Large intestine (tissue), 3 donors: Measurements from ENCODE around the gene ATP13A2. TPM values are rescaled to one million over a fixed set of nuclear protein-coding genes. Genes with fewer than 3 reads are reported as not detected.
"Not testable (repeated sequence)": the region's sequence is repeated elsewhere in the genome, so short reads cannot be mapped to it uniquely, and the experiment has no call there.

ENCODE experiments used
- DNase-seq, 2 donors: peaks; one replicate each; pipeline versions ENCODE4 v3.0.0 to v3.0.0-alpha.2; 2013
- H3K27ac ChIP-seq: one replicate; pipeline ENCODE4 v1.5.1; 2013; ENCODE audit warnings: low read length
- H3K27me3 ChIP-seq: 2 replicates; pipeline ENCODE4 v1.6.1; 2013; ENCODE audit warnings: low read length; ENCODE audit not compliant: control insufficient read depth, insufficient read depth
- H3K36me3 ChIP-seq: 2 replicates; pipeline ENCODE4 v1.6.1; 2013; ENCODE audit warnings: low read length; ENCODE audit not compliant: control insufficient read depth, insufficient read depth
- H3K4me1 ChIP-seq: one replicate; pipeline ENCODE4 v1.6.1; 2013; ENCODE audit warnings: low read length; ENCODE audit not compliant: control insufficient read depth, insufficient read depth
- H3K4me3 ChIP-seq: one replicate; pipeline ENCODE4 v1.5.1; 2013; ENCODE audit warnings: low read length
- H3K9me3 ChIP-seq: one replicate; pipeline ENCODE4 v1.6.1; 2013; ENCODE audit warnings: mild to moderate bottlenecking, low read depth, low read length, moderate library complexity; ENCODE audit not compliant: control insufficient read depth
- WGBS: methylation state at CpG from one replicate; pipeline ENCODE4 v1.1.5; 2013; ENCODE audit warnings: low lambda C conversion rate; ENCODE audit not compliant: insufficient coverage; 5-methylcytosine and 5-hydroxymethylcytosine counted together
- polyA plus RNA-seq: library from polyadenylated mRNA; unstranded; fragments of 120-200 nt; gene quantifications from one replicate; pipeline ENCODE4 v1.2.1, GENCODE V29; 2013

The ATP13A2 gene
- polyA plus RNA-seq, 1 donor: 20.6 TPM

DNA sequence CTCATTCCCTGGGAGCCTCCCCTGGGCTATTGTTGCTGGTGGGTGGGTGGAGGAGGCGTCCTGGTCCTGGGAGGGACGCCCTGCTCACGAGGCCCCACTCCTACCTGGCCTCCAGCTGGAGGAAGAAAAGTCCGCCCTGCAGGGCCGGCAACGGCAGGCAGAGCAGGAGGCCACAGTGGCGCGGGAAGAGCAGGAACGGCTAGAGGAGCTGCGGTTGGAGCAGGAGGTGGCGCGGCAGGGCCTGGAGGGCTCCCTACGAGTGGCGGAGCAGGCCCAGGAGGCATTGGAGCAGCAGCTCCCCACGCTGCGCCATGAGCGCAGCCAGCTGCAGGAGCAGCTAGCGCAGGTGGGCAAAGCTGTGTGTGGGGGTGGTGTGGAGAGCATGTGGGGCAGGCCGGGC, 65.1 kb downstream of the ATP13A2 start:
- no peak for DNase-seq
- H3K4me1 ChIP-seq: no peaks in the 10 kb centered on the region
- WGBS: 100% methylated on average over 2 of the region's 19 CpGs
- no peaks in the 10 kb centered on the region for H3K27me3 ChIP-seq
- peaks cover 8% of the 10 kb centered on the region for H3K36me3 ChIP-seq
- H3K9me3 ChIP-seq: no peaks in the 10 kb centered on the region
- H3K27ac ChIP-seq: no peak overlapping the region
- no peak overlapping the region for H3K4me3 ChIP-seq

GRCh38 chr1:16946185-16946584, 65.5 kb downstream of the ATP13A2 start:
- H3K9me3 ChIP-seq, H3K36me3 ChIP-seq, H3K4me3 ChIP-seq, H3K27me3 ChIP-seq, H3K27ac ChIP-seq, DNase-seq, H3K4me1 ChIP-seq: not testable (repeated sequence)
- WGBS: no CpG with 5 or more reads among the region's 13 CpGs

DNA sequence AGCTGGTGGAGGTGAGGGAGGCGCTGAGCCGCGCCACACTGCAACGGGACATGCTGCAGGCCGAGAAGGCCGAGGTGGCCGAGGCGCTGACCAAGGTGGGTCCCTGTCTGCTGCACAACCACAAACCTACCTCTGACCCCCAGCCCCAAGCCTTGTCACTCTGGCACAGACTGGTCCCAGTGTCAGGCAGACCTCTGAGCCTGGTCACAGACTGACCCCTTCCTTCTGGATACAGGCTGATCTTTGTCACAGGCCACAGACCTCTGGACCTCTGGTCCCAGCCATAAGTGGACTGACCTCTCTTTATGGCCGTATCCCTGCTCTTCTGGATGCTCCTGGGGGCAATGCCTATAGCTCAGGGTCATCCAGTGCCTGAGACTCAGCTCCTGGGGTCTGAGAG, 66.2 kb downstream of the ATP13A2 start:
- not testable (repeated sequence) for H3K27ac ChIP-seq, H3K4me3 ChIP-seq, H3K36me3 ChIP-seq, H3K9me3 ChIP-seq, DNase-seq, H3K4me1 ChIP-seq, H3K27me3 ChIP-seq
- no CpG with 5 or more reads among the region's 9 CpGs for WGBS

DNA sequence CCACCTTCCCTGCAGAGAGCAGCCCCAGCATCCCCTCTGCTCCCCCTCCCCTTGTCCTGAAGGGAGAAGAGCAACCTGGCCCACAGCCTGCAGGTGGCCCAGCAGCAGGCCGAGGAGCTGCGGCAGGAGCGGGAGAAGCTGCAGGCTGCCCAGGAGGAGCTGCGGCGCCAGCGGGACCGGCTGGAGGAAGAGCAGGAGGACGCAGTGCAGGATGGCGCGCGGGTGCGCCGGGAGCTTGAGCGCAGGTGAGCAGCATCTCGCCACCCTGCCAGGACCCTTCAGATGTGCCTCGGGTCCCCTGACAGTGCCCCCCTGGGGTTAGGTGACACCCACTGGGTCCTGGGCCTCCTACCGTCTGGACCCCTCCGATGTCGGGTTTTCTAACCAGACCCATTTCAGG, 67.7 kb downstream of the ATP13A2 start:
- H3K27ac ChIP-seq: no peak overlapping the region
- no peaks in the 10 kb centered on the region for H3K4me1 ChIP-seq
- no peak for DNase-seq
- peaks cover 8% of the 10 kb centered on the region for H3K36me3 ChIP-seq
- no peak overlapping the region for H3K4me3 ChIP-seq
- H3K27me3 ChIP-seq: no peaks in the 10 kb centered on the region
- WGBS: no CpG with 5 or more reads among the region's 19 CpGs
- H3K9me3 ChIP-seq: no peaks in the 10 kb centered on the region

DNA sequence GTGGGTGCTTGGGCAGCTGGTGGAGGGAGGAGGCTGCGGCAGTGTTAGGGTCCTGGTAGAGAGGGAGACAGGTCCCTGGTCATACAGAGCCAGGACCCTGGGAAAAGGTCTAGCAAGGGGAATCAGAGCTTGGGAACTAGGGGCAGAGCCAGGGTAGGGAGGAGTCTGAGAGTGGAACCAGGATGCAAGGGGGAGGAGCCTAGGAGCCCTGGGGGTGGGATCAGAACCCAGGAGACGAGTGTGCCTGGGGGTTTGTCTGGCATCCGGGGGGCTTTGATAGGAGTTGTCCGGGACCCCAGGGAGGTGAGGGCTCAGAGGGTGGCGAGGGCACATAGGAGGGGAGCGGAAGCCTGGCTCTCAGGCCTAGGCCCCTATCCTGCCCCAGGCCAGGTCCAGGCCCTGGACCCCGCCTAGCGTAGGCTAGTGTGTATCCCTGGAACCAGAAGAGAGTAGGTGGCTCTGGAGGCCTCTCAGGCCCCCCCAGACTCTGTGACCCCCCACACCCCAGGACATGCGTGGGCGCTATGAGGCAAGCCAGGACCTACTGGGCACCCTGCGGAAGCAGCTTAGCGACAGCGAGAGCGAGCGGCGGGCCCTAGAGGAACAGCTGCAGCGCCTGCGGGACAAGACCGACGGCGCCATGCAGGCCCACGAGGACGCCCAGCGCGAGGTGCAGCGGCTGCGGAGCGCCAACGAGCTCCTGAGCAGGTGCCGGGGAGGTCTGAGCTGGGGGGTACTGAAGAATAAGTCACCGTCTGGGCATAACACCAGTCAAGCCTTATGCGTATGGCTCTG, 72.1 kb downstream of the ATP13A2 start:
- WGBS: 95% methylated on average over 4 of the region's 32 CpGs
- H3K27me3 ChIP-seq, DNase-seq, H3K36me3 ChIP-seq, H3K4me1 ChIP-seq, H3K9me3 ChIP-seq, H3K4me3 ChIP-seq, H3K27ac ChIP-seq: not testable (repeated sequence)

- H3K27me3 ChIP-seq: no peaks in the 10 kb centered on the region
- no CpG with 5 or more reads among the region's 51 CpGs for WGBS
- H3K27ac ChIP-seq: no peak overlapping the region
- no peak overlapping the region for H3K4me3 ChIP-seq
- no peaks in the 10 kb centered on the region for H3K4me1 ChIP-seq
- no peaks in the 10 kb centered on the region for H3K9me3 ChIP-seq
- peaks cover 2% of the 10 kb centered on the region for H3K36me3 ChIP-seq
- DNase-seq: no peak
Measured at GRCh38 chr1:16938351-16939321, 73.1 kb downstream of the ATP13A2 start.

DNA sequence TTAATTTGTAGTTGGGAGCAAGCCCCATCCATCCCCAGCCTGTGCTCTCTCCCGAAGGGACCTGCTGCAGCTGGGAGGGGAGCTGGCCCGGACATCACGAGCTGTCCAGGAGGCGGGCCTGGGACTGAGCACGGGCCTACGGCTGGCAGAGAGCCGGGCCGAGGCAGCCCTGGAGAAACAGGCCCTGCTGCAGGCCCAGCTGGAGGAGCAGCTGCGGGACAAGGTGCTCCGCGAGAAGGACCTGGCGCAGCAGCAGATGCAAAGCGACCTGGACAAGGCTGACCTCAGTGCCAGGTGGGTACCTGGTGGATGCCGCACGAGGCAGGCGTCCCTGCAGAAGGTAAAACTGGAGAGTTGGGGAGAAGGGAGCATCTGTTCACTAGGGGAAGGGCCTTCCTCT, 75.1 kb downstream of the ATP13A2 start:
- not testable (repeated sequence) for H3K36me3 ChIP-seq, H3K27ac ChIP-seq, DNase-seq, H3K9me3 ChIP-seq, H3K27me3 ChIP-seq, H3K4me1 ChIP-seq, H3K4me3 ChIP-seq
- WGBS: no CpG with 5 or more reads among the region's 16 CpGs

Other genes starting within 250 kb of the ATP13A2 start
- 3.2 TPM for gene RNU1-2, start 115.9 kb downstream of the ATP13A2 start, polyA plus RNA-seq
- gene CROCC, start 90.0 kb downstream of the ATP13A2 start, polyA plus RNA-seq: 24.8 TPM
- 121 TPM for gene MFAP2, start 31.3 kb downstream of the ATP13A2 start, polyA plus RNA-seq
- gene SDHB, start 42.1 kb upstream of the ATP13A2 start, polyA plus RNA-seq: 122 TPM
- 19.3 TPM for gene PADI2, start 107.5 kb upstream of the ATP13A2 start, polyA plus RNA-seq
- gene PADI1, start 193.2 kb upstream of the ATP13A2 start, polyA plus RNA-seq: not detected
- gene PADI3, start 237.2 kb upstream of the ATP13A2 start, polyA plus RNA-seq: not detected